ENCODE measurements around the gene PTPRN. TPM values are rescaled to one million over a fixed set of nuclear protein-coding genes. Genes with fewer than 3 reads are reported as not detected.

The PTPRN gene
- total RNA-seq, 2 donors from 2014 or later: not detected

DNA sequence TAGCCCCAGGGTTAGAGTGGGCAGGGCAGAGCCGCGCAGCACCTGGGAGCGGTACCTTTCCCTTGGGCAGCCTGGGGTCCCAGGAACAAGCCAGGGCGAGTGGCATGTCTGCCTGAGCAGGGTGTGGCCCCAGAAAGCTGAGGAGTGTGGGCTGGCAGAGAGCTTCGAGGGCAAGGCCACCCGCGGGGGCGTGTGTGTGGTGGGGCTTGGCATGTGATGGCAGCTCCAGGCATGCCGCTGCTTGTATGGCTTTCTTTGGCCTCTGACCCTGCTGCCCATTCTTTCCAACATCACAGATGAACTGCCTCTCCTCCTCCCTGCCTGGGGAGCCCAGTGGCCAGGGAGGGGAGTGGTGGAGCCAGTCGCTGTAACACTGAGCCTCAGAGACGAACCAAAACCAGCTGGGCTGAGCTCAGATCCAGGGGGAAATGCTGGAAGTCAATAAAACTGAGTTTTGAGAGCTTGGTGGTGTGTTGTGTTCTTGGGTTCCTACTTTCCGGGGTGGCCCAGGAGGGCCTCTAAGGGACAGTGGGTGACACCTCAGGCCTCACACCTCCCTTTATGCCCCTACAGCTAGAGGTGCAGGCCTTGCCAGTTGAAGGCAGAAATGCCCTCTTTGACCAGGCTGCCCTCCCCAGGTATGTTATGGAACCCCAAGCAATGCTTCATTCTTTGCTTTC lies 22.6 kb downstream of the PTPRN start:
- H3K27ac ChIP-seq: no peak overlapping the region
- peaks cover 5 to 15% of the 10 kb centered on the region in 2 donors for H3K4me1 ChIP-seq (ENCODE audit: control insufficient read depth in 1 of 2, low read depth in 2 of 2)
- ATAC-seq (ENCODE audit: insufficient number of reproducible peaks, low FRiP score, low read depth) (no peak), DNase-seq (ENCODE audit: low spot score) (no peak)
- TF ChIP-seq, protein P1, sequence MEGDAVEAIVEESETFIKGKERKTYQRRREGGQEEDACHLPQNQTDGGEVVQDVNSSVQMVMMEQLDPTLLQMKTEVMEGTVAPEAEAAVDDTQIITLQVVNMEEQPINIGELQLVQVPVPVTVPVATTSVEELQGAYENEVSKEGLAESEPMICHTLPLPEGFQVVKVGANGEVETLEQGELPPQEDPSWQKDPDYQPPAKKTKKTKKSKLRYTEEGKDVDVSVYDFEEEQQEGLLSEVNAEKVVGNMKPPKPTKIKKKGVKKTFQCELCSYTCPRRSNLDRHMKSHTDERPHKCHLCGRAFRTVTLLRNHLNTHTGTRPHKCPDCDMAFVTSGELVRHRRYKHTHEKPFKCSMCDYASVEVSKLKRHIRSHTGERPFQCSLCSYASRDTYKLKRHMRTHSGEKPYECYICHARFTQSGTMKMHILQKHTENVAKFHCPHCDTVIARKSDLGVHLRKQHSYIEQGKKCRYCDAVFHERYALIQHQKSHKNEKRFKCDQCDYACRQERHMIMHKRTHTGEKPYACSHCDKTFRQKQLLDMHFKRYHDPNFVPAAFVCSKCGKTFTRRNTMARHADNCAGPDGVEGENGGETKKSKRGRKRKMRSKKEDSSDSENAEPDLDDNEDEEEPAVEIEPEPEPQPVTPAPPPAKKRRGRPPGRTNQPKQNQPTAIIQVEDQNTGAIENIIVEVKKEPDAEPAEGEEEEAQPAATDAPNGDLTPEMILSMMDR (IDR thresholded peaks at IDR 0.05): no peak
- no peaks in the 10 kb centered on the region for H3K27me3 ChIP-seq (replicated peaks; ENCODE audit: insufficient read depth)
- peaks cover 31% of the 10 kb centered on the region for H3K36me3 ChIP-seq
- no peaks in the 10 kb centered on the region for H3K9me3 ChIP-seq
- no peak overlapping the region for H3K4me3 ChIP-seq

GRCh38 chr2:219285894-219286425 lies 23.2 kb downstream of the PTPRN start:
- no peak for DNase-seq (ENCODE audit: low spot score)
- Histone ChIP-seq H3K9me3 (no peaks in the 10 kb centered on the region), H3K27ac (no peak overlapping the region), H3K4me3 (no peak overlapping the region), H3K4me1 (ENCODE audit: control insufficient read depth in 1 of 2, low read depth in 2 of 2) (peaks cover 5 to 18% of the 10 kb centered on the region in 2 donors), H3K27me3 (replicated peaks; ENCODE audit: insufficient read depth) (no peaks in the 10 kb centered on the region), H3K36me3 (peaks cover 34% of the 10 kb centered on the region)
- TF ChIP-seq, protein P1 (IDR thresholded peaks at IDR 0.05): no peak
- ATAC-seq (ENCODE audit: insufficient number of reproducible peaks, low FRiP score, low read depth): no peak

- peaks cover 5 to 24% of the 10 kb centered on the region in 2 donors for H3K4me1 ChIP-seq (ENCODE audit: control insufficient read depth in 1 of 2, low read depth in 2 of 2)
- H3K36me3 ChIP-seq: peaks cover 34% of the 10 kb centered on the region
- H3K4me3 ChIP-seq: no peak overlapping the region
- no peaks in the 10 kb centered on the region for H3K27me3 ChIP-seq (replicated peaks; ENCODE audit: insufficient read depth)
- TF ChIP-seq, protein P1 (IDR thresholded peaks at IDR 0.05): no peak
- no peaks in the 10 kb centered on the region for H3K9me3 ChIP-seq
- no peak for ATAC-seq (ENCODE audit: insufficient number of reproducible peaks, low FRiP score, low read depth)
- no peak overlapping the region for H3K27ac ChIP-seq
- DNase-seq (ENCODE audit: low spot score): no peak
Observed at GRCh38 chr2:219285373-219285735, 23.8 kb downstream of the PTPRN start.

- H3K4me1 ChIP-seq (ENCODE audit: control insufficient read depth in 1 of 2, low read depth in 2 of 2): peaks cover 5 to 24% of the 10 kb centered on the region in 2 donors
- no peaks in the 10 kb centered on the region for H3K27me3 ChIP-seq (replicated peaks; ENCODE audit: insufficient read depth)
- ATAC-seq (ENCODE audit: insufficient number of reproducible peaks, low FRiP score, low read depth) (no peak), DNase-seq (ENCODE audit: low spot score) (no peak)
- H3K27ac ChIP-seq: no peak overlapping the region
- no peak overlapping the region for H3K4me3 ChIP-seq
- peaks cover 34% of the 10 kb centered on the region for H3K36me3 ChIP-seq
- no peaks in the 10 kb centered on the region for H3K9me3 ChIP-seq
- TF ChIP-seq, protein P1 (IDR thresholded peaks at IDR 0.05): no peak
Observed at GRCh38 chr2:219284501-219285372, 24.5 kb downstream of the PTPRN start.

GRCh38 chr2:219282943-219283581 lies 26.1 kb downstream of the PTPRN start:
- Histone ChIP-seq H3K4me3 (no peak overlapping the region), H3K4me1 (ENCODE audit: control insufficient read depth in 1 of 2, low read depth in 2 of 2) (peaks cover 12 to 24% of the 10 kb centered on the region in 2 donors), H3K27ac (no peak overlapping the region), H3K27me3 (replicated peaks; ENCODE audit: insufficient read depth) (no peaks in the 10 kb centered on the region), H3K36me3 (peaks cover 34% of the 10 kb centered on the region), H3K9me3 (no peaks in the 10 kb centered on the region)
- ATAC-seq (ENCODE audit: insufficient number of reproducible peaks, low FRiP score, low read depth): no peak
- TF ChIP-seq, protein P1 (IDR thresholded peaks at IDR 0.05): no peak
- no peak for DNase-seq (ENCODE audit: low spot score)

Measured in thoracic aorta (tissue), 2 donors.